Gastroesophageal sphincter (tissue), 3 donors: ENCODE results near the gene EIPR1.

Source experiments
- CTCF ChIP-seq, 4 experiments: fragments of 200-600 bp in 2 of 4; fragments of 450-650 bp in 2 of 4; sonication (generic) in 1 of 4; IDR thresholded peaks; one replicate each; pipeline ENCODE4 v1.5.1; 2017 to 2019; ENCODE audit warnings: antibody characterized with exemption in 4 of 4, mild to moderate bottlenecking in 2 of 4, moderate library complexity in 2 of 4
- POLR2AphosphoS5 ChIP-seq: sonication (generic); formaldehyde crosslinking; IDR thresholded peaks from one replicate; pipeline ENCODE4 v1.6.1; 2017; ENCODE audit warnings: antibody characterized with exemption

GRCh38 chr2:3355951-3356569 is 21.6 kb downstream of the EIPR1 start:
- TF ChIP-seq CTCF (IDR thresholded peaks at IDR 0.05), result no peak
- no peak for TF ChIP-seq POLR2AphosphoS5
